Stimulated activated CD8-positive, alpha-beta memory T cell treated with anti-CD3 and anti-CD28 coated beads, Interleukin-4, amount 100 ng/mL, for 48 hours (primary cell): ENCODE results near the gene ELAVL4.
"Not testable (repeated sequence)": the region's sequence is repeated elsewhere in the genome, so short reads cannot be mapped to it uniquely, and the experiment has no call there.

Experiments
- DNase-seq: peaks from one replicate; pipeline ENCODE4 v3.0.0-alpha.2; 2020

The ELAVL4 gene

DNA sequence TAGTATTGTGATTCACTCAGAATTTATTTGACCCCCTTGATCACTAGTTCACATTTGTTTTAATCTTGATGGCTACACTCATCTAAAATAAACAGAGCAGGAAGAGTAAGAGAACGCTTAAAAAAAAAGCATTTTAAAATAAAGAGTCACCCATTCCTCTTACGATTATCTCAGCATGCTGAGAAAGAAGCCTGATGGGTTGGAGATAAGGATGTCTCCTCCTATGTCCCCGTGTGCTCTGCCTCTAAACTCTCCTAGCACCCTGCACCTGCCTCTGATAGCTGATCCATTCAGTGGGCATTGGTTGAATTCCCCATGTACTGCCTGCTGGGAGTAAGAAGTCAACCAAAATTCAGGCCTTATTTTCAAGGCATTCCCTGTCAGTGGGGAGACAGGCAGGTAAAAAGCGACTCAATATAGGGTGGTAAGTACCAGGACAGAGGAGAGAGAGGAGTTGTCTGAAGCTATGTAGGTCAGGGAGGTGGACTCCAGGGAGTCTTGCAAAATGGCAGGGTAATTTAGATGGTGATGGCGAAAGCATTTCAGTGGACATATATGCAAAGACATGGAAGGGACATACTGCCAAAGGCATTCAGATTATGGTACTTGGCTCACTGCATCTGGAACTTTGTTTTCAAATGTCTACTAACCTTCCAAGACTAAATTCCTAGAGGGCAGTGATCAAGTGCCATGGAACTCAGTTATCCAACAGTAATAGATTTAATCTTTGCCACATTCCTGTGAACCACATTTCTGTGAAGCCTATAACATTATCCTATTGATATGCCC, 18.4 kb downstream of the ELAVL4 start:
- no peak for DNase-seq

DNA sequence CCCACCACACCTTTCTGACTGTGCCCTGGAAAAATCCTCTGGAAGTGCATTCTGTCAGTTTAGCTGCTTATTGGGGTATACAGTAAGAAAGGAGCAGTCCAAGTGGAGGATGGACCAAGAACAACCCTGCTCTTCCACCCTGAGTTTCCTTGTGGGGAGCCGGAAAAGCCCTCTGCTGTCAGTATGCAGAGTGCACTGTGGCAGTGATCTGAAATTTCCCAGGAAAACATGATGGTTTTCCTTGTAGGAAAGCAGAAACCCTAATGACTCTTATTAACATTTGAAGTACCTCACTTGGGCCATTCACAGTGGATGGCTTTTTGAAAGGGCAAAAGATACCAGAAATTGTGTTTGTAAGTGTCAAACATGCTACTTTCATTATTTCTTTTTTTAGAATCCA, 20.5 kb downstream of the ELAVL4 start:
- no peak for DNase-seq

DNA sequence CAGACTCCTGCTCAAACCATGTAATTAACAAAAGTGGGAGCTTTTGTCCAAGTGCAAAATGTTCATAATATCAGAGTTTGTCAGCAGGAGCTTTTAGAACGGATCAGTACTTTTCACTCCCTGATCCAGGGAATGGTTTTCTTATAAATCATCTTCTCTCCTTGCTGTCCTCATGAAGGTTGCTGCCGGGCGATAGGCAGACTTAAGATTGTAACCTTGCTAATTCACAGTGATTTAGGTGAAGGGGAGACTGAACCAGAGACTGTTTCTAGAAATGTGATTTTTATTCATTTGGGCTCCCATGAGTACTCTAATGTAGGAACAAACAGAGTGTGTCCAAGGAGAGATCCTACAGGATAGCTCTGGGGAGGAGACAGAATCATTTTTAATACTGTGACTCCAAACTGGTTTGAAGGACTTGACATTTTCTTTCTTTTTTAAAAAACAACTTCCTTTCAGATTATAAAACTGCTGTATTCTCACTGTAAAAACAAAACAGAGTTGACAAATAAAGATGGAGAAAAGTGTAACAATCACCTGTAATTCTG, 23.7 kb downstream of the ELAVL4 start:
- DNase-seq = no peak

DNA sequence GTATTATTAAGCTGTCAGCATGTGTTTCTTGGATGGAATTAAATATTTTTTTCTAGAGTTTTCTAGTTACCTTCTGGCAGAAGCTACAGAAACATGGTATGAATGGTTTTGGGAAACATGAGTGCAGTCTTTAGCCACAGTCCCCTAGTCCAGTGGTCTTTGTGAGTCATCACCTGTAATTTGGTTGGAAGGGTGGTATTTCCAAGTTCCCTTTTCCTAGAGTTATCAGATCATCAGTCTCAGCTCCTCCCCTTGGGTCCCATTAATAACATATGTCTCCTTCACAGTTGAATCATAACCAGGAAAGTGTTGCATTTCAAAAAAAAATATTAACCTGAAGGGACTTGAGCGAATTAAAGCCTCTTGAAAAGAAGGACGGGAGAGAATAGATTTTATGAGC, 27.0 kb downstream of the ELAVL4 start:
- no peak for DNase-seq

DNA sequence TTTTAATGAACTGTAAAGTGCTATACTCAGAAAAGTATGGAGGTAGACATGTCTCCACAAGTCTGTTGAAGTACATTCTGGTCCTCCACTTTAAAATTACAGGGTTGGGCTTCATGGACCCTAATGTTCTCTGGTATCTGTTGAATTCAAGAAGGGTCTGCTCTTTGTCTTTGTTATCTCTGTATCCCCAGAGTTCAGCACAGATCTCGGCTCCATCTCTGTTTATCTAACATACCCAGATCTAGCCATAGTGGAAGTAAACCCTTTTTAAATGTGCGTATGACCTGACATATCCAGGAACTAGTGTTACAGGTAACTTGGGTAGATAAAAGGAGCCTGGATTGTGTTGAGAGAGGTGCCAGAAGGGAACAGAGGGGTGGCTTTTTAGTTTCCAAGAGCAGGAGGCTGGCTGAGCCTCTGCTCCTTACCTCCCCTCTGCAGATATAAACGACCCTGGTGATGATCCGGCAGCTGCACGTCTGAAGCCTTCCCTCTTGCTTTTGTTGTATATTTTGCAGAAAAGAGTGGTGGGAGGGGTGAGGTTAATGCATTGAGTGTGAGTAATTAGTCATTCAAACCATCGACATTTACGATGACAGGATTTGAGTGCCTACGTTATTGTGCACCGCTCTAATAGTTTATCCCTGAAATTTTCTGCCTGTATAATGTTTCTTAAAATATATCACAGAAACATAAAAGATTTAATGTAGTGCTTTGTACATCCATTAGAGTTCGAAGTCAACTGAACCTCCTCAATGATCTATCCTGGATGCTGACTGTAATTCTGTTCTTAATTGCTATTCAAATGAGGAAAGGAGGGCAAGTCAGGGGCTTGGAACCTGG, 30.8 kb downstream of the ELAVL4 start:
- no peak for DNase-seq

DNA sequence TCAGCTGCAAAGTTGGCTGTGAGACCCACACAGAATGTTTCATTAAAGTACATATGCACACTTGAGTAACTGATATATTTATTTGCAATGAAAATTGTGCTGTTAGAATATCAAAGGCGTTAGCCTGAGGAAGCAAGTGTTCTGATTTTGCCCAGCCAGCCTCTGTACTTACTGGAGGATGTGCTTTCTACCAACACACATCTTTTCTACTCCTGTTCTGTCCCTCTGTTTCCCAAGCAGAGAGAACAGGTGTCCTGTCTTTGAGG, 31.4 kb downstream of the ELAVL4 start:
- DNase-seq = no peak

DNA sequence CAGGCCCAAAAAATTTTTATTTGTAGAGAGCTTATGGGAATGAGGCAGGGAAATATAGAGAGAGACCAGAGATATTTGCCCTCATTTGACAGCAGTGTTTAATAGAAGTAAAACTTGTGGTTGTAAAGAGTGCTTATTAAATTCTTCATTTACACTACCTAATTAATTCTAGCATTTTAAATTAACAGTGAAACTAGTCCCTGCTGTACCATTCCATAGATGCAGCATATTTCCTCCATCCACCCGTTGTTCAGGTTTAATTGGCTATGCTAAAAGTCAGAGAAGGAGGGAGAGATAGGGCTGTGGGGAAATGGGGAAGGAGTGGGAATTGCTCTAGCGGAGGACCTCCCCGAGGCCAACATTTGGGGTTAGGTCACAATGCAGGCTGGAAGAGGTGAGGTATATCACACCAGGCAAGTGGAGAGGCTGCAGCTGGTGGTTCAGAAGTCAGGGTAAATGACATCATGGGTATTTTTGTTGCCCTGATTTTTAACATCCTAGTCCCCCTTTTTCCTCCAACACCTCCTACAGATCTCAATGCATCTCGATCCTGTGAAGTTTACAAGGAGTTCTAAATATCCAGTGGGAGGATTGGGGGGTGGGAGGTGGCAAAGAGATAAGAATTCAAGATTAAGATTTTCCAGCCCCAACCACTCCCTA, 38.6 kb downstream of the ELAVL4 start:
- no peak for DNase-seq

DNA sequence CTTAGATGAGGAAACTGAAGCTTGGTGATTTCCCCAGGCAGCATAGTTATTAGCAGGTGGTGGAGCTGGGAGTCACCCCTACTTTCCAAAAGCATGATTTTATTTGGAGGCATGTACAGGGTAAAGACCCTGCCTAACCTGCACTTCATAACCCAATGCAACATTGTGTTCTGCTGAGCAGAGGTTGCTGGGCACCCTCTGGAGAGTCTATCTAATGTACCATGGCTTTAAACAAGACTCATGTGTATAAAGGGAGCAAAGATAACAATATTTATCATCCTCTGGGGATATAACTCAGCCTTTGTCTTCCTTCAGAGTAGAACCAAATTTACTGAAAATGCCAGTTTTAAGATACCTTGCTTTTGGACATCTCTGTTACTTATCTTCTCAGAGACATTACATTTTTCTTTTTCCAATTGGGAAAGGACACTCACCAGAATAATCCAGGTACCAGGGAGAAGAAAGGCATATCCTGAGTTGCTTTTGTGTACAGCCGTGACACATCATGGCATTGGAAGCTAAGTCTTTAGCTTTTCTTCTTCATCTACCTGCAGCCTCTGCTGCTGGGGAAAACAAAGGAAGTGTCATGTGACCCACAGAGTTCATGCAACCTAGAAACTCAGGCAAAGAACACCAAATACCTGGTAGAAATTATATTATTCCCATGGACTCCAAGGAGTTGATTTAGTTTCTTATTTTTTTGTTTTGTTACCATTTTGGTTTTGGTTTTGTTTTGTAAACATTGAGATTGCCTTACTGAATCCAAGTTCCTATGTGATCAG, 39.6 kb downstream of the ELAVL4 start:
- no peak for DNase-seq

DNA sequence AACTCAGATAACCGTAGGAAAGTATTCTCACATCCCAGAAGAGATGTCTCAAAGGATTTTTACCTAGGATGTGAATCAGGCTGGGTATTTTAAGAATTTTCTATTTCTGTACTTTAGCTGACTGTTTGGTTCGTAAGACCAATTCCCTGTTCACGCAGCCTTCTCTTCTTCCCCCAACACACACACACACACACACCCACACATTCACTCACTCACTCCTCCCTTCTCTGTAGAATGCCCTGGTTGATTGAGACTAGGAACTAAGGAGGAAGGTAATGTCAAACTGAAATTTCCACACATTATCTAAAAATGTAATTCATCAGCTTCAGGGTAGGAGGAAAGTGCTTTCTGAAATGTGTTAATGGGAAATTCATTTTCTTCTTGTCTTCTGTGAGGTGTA, 43.5 kb downstream of the ELAVL4 start:
- no peak for DNase-seq

DNA sequence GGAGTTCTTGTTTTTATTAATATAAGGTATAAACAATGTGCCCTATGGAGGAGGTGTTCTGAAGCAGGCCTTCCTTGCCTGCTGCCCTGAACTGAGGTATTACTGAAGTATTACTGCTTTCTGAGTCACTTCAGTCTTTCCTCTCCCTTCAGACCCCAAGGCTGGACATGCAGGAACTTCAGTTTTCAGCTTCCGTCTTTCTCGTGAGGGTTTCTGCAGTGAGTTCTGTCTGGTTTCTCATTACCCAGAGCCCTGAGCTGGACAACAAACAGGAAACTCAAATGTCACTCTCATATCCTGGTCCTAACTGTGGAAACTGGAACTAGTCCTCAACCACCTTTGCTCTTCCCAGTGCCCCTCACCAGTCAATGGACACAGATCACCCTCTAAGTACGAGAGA, 46.8 kb downstream of the ELAVL4 start:
- DNase-seq = no peak

DNA sequence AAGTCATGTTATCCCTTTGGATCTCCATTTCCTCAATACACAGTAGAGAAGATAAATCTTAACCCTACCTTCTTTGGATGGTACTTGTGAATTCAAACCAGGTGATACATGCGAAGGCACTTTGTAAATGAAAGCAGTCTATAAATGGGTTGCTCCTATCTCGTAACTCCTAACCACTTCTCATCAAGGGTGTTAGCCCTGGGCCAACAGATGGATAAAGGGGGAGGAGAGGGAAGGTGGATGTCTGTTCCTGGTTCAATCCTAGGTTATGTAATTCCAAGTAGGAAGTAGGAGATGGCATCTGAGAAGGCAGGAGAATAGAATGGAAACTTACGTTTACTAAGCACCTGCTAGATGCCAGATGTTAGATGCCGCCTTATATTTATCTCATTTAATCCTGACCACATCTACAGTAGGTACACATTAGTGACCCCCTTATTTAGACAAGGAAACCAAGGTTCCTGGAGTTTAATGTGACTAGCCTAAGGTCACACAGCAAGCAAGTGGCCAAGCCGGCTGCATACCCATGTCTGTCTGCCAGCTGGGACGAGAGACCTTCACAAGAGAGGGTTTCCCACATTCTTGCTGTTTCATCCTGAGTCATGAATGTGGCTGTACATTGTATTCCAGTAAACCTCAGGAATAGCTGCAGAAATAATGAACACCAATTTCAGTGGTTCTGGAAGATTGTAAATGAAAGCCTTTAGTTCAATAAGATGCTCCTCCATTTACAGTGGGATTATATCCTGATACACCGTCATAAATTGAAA, 47.7 kb downstream of the ELAVL4 start:
- no peak for DNase-seq

DNA sequence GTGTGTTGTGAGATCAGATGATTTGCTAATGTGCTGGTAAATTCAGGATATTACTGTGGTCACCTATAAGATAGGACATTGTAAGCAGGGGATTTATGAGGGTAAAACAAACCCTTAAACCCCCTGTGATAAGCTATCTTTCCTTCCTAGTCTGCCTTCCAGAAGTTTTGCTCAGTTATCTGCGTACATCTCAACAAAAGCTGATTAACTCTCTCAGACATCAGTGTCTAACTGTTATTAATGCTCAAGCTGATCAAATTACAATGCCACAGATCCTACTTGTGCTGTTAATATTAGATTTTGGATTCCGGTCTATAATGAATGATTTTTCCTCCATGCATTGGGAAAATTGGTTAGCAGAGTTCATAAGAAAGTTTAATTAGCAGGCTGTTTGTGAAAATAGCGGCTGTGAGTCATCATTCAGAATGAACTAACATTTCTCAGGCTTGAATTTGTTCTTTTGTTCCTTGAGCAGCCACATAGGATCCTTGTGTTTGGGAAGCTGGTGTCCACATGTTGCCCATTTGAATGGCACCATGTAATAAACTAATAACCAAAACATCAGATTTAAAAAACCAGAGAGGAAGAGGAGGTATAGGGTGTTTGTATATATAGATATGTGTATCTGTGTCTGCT, 48.7 kb downstream of the ELAVL4 start:
- DNase-seq = no peak

DNA sequence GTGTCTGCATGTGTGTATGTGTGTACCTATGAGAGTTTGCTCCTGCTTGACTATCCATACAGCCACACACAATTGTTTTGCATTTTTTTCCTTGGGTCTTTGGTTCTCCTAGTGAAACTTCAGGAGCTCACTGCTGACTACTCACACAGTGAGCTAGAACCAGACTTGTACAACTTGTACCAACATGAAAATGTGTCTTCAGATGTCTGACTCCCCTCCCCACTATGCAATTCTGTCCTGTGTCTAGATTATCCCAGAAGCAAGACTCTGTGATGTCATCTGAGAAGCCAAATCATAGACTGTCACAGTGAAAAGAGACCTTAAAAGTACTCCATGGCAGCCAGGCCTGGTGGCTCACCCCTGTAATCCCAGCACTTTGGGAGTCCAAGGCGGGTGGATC, 49.7 kb downstream of the ELAVL4 start:
- DNase-seq = no peak

DNA sequence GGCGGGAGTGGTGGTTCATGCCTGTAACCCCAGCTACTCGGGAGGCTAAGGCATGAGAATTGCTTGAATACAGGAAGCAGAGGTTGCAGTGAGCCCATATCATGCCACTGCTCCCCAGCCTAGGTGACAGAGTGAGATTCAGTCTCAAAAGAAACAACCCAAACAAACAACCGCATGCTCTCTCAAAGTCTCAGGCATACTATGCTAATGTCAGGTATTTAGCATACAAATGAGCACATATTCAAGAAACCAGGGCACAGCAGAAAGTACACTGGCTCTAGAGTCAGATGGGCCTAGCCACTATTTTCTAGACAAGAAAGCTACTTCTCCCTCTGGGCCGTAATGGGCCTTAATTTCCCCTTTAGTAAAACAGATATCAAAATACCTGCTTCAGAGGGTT, 55.0 kb downstream of the ELAVL4 start:
- no peak for DNase-seq

DNA sequence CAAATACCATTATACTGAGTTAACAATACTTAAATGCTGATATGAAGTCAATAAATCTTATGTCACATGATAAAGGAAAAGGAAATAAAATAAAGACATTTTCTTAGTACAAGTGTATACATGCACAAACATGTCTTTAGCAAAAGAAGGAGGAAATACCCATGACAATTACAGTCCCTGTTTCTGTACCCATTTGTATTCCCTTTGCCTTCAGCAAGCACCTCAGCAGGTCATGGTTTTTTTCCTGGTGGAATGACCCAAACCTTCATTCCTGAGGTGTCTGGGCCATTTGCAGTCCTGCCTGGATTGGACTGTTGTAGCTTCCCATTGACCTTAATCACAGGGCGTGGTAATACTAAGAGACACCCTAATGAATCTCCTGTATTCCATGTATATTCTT, 57.6 kb downstream of the ELAVL4 start:
- not testable (repeated sequence) for DNase-seq

DNA sequence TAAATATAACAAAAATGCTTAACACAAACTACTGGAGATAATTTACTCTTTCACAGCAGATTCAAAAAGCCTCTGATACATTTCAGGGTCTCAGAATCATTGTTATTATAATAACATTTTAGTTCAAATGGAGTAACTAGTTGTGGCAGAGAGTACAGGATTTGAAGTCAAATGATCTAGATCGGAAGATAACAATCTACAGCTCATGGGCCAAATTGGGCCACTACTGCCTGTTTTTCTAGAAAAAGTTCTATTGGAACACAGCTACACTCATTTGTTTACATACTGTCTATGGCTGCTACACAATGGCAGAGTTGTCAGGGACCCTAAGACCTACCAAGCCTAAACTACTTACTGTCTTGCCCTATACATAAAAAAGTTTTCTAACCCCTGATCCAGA, 63.6 kb downstream of the ELAVL4 start:
- DNase-seq = no peak

DNA sequence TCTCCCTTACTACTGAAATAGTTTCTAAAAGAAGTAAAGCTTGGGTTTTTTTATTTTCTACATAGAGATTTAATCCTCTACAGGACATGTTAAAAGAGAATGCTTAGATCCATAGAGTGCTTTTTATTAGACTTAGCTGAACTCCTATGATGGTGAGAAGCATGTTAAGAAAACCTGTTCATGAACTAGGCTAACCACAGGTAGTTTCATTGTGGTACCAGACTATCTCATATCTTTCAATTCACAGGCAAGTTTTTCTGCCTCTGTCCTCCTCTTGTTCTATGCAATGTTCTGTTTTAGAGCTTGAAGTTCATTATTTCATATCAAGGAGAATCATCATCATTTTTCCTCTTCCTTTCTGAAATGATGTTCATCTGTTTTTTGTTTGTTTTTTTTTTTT, 65.4 kb downstream of the ELAVL4 start:
- DNase-seq = no peak

DNA sequence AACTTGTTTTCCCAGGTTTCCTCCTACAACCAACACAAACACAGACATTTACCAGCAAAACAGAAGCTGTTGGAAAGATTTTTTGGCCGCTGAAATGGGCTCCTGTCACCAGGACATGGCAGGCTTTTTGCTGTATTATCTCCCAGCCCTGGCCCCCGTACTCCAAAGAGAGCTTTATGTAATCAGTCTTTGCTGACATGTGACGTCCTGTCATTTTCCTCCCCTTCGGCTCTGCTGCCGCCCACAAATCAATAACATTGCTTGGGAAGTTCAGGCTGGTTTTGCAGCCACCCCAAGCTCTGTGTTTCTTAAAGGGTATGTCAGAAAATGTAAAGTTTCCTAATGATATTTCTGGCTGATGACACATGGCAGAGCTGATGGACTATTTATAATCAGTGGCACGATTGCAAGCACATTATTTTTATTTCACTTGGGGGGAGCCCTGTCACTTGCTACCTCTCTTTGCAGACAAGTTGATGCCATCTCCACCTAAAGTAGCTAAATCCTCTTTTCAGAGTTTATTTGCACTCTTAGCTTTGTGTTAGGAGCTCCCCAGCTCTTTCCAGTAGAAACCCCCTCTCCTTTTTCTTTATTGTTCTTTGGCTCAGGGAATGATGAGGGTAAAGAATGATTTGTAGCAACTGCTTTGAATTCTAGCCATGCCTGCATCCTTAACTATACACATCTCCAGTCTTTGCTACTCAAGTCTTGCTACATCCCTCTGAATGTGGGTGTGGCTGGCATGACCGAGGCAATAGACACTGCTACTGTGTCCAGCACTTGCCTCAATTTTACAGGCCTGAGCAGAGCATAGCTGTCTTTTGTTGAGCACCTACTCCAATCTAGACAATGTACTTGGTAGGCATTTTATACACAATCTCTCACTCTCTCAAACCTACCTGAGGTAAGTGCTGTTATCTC, 67.3 kb downstream of the ELAVL4 start:
- no peak for DNase-seq

DNA sequence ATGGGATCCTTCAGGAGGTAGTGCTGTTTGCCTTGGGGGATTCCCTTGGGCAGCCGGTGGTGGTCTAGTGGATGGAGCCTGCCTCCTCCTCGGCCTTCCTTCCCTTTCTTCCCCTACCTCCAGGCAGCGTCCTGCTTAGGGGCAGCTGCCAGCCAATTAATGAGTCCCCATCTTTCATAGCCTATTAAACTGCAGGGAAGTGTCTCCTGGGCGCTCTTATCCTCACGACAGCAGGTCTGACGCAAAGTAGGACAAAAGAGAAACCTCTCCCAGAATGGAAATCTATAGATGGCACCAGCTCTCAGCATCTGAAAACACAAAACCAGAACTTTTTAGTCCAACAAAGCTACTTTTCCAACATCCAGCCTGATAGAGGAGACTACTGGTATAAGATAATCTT, 69.3 kb downstream of the ELAVL4 start:
- no peak for DNase-seq

DNA sequence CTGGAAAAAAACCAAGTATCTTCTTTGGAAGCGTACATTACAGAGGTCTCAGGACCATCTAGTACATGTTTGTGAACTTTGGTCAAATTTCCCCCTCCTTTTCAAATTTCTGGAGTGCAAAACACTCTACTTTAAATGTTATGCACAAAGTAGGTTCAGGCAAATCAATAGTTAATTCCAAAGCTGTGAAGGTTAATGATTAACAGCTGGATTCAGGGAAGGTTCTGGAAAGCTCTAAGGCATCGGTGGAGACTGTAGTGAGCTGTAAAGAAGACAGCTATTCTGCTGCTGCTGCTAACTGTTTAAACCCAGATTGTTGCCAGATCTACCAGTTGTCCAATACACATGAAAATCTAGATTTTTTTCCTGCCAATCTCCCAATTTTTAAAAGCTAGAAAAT, 70.9 kb downstream of the ELAVL4 start:
- DNase-seq = no peak

DNA sequence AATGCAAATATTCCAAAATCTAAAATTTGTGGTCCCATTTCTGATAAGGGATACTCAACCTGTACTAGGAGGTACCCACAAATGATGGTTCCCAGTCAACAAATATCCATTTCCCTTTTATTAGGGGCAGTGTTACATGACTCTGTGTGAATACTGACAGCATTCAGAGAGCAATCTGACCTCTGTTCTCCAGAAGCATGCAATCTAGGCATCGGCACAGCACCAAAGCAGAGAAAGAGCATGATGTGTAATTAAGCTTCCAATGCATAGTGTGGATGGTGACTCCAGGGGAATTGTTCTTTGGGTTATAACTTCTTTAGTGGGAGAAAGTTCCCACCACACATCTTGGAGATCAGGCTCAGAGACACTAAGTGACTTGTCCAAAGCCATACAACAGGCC, 71.6 kb downstream of the ELAVL4 start:
- no peak for DNase-seq
